GM21825 (cell line): ENCODE measurements around the gene BEND7.
"Not testable (repeated sequence)": the region's sequence is repeated elsewhere in the genome, so short reads cannot be mapped to it uniquely, and the experiment has no call there.

Source experiments
- ATAC-seq: cut with Tn5 transposase; IDR thresholded peaks from one replicate; pipeline ENCODE4 v1.9.1; 2021; ENCODE audit warnings: mild to moderate bottlenecking, moderate library complexity; ENCODE audit not compliant: unreplicated experiment

Gene BEND7

DNA sequence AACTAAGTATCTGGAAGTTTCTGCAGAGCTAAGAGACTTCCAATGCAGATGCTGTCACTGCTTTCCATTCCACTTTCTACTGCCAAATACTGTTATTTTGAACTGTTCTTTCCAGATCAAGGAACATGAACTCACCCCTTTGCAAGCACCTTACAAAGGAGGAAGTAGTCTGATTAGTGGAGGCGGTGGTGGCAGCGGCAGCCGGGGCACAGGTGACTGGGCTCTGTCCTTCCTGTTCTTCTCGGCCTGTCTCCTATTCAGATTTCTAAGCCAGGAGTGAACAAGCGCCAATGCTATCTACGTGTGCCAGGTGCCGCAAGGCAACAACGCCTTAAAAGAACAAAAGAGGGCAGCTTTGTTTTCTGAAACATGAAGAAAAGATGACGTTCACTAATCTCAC lies 44.9 kb downstream of the BEND7 start:
- ATAC-seq: no peak

DNA sequence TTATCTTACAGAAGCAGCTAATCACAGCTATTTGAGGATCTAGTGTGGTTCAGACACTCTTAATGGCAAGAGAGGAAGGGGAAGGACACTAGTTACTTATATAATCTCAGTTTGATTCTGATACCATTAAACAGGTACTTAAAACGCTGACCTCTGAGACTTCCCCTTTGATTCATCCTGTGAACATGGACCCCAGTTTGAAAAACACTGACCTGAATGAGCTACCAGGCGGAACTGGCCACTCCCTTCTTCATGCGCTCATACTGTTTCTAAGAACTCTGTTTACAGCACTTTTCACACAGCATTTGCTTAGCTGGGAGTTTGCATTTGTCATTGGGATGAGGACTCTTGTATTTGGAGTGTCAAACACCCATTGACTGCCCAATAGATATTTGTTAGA lies 45.7 kb downstream of the BEND7 start:
- no peak for ATAC-seq

DNA sequence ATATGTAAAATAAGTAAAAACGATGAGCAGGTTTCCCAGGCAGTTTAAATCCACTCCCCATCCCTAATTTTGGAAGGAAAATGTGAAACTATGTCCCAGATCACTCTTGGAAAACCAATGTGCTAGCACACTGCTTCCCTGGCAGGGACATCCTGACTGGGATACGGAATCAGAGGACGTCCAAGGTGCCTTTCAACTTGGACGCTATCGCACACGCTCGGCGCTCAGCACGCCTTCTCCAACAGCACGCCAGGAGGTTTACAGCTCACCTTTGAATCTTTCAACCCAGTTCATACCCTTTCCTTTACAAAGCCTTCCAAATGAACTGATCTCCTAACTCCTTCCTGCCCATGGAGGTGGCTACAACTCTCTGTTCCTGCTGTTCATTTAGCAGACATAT lies 47.1 kb downstream of the BEND7 start:
- no peak for ATAC-seq

DNA sequence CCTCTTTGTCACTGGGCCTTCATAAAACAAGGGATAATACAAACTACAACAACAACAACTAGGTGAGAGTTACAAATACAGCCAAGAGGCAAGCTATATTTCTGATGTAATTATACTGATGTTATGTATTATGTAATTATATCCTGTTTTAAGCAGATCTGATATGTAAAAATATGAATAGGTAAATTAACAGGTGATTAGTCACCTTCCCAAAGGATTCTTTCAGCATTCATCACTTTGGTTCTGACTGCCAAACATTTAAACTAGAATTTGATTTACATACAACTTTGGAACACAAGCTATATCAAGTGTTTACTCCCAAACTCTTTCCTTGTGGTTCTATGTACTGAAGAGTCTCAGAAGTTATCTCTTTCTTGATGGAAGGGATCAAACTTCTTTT lies 53.7 kb downstream of the BEND7 start:
- no peak for ATAC-seq

DNA sequence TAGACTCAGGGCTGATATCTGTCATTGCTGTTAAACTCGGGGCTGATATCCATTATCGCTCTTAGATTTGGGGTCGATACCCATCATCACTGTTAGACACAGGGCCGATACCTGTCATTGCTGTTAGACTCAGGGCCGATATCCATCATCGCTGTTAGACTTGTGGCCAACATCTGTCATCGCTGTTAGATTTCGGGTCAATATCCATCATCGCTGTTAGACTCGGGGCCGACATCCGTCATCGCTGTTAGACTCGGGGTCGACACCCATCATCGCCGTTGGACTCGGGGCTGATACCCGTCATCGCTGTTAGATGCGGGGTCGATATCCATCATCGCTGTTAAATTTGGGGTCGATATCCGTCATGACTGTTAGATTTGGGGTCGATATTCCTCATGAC lies 54.8 kb downstream of the BEND7 start:
- no peak for ATAC-seq

DNA sequence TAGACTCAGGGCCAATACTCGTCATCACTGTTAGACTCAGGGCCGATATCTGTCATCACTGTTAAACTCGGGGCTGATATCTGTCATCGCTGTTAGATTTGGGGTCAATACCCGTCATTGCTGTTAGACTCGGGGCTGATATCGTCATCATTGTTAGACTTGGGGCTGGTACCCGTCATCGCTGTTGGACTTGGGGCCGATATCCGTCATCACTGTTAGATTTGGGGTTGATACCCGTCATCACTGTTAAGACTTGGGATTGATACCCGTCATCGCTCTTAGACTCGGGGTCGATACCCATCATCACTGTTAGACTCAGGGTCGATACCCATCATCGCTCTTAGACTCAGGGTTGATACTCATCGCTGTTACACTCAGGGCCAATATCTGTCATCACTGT lies 56.5 kb downstream of the BEND7 start:
- ATAC-seq: no peak

DNA sequence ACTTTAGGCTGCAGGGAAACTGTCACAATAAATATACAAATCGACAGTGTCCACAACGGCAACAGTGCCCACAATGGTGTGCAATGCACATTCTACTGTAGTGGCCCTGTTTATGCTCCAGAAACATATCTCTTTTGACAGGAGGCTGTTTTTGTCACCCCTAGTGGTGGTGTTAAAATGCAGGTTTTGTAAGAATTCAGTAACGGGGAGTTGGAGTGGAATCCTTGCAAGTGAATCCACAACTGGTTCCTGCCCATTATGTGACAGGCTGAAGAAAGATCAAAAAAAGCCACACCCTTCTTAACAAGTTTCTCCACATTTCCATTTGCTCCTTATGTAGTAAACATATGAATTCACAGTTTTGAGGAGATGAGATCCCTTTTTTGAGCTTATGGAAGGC lies 58.5 kb downstream of the BEND7 start:
- ATAC-seq: no peak

DNA sequence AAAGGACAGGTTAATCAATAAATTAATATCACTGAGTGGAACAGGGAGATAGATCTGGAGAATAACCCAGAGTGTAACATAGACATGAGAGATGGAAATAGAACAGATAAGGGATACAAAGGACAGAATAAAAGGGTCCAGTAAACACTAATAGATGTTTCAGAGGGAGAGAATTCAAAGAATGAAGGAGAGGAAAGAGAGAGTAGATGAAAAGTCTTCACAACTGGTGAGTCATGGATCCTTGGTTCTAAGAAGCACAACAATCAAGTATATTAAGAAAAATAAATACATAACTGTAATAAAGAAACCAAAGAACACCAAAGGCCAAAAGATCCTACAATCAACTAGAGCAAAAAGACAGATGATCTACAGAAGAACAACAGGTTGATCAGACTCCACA lies 66.3 kb downstream of the BEND7 start:
- no peak for ATAC-seq

DNA sequence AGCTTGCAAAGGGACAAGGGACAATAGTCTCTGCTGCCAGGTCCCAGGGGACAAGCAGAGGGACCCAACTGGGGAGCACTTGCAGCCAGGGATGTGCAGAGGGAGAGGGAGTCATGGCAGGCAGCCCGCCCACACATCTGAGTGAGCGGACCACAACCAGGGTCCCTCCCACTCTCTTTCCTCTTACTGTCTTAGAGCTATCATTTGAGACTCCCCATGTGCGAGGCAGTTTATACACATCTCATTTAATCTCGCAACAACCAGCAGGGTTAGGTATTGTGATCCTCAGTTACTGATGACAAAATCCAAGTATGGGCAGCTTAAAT lies 70.2 kb downstream of the BEND7 start:
- no peak for ATAC-seq

DNA sequence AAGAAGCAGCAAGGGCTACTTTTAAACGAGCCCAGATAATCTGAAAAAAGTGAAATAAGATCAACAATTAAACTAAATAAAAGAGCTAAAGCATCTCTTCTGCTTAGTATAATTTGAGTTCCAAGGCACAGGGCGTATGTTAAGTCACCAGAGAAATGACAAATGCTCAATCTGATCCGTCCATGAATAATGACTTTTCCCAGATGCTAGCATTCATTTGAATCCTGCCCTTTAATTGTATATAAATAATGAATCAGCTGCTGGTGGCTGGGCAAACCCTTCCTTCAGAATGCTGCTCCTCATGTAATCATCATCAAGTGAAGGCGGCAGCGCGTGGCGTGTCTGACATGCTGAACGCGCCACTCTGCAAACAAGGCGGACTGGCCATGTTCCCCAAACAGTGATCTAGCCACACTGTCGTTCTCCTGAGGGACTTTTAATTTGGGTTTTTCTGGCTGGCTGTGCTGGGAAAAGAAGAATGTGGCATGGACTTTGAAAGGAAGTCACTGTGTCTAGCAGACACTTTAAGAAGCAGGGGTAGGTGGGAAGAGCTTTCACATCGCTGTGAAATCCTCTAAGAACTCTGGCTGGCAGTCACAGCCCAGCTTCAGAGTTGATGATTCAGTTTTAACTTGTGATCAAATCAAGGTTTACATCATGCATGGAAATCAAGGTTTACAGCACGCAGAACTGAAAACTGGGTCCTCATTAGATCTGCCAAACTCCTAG lies 70.7 kb downstream of the BEND7 start:
- no peak for ATAC-seq

DNA sequence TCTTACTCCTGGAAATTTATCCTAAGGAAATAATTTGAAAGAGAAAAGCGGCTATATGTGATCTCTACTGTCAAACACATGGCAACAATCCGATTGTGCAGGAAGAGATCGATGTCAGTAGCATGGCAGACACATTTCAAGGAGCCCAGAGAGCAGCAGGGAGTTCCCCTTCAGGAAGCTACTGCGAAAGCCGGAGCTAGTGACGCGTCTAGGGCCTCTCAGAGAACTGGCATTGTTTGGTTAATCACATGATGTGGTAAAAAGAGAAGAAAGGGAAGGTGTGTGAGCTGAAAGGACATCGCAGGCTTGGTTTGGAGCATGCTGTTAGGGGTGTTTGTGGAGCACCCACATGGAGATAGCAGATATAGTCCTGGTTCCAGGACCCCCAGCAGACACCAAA lies 74.9 kb downstream of the BEND7 start:
- ATAC-seq: no peak

DNA sequence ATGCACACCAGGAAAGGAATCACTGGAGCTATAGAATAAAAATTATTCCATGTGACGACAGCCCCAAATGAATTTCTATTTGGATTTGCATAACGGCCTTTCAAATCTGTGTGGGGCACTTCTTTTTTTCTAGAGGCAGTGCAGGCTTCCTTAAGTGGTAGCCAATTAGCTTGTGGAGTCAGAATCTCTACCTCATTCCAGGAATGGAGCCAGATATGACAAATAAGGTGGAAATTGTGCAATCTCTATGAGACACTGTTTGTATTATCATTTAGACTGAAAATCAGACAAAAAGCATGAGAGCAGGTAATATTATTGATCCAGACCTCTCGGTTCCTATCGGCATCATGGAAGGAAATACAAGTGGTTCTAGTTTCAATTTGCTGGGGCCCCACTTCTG lies 78.7 kb downstream of the BEND7 start:
- no peak for ATAC-seq

DNA sequence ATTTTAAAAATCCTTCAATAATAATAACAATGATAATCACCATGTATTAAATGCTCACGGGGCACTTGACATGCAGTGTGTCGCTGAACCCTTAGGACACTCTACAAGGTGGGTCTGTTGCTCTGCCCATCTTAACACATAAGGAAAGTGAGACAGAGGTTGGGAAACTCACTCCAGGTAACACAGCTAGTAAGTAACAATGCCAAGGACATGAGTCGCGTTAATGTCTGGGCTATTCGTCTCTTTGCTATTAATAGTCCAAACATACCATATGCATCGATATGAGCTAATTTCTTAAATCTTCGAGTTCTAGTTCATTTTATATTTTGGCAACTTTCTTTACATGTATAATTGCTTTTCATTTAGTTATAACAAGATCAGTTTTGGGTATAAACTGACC lies 79.5 kb downstream of the BEND7 start:
- ATAC-seq: no peak

DNA sequence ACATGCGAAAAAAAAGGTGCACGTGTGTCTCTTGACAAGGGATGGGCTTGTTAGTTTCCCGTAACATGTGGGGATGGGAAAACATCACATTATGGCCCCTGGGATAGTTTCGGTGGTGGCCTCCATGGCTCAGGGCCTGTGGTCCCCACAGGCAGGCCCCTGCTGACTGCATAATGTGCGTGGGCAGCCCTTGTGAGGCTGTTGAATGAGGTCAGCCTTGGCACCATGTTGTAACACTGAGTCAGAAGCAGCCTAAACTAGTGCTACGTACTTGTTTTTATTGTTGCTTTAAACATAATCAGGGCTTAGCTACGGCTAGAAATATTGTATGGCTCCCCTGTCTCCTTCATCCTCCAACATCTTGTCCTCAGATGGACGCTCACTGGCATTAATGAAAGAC lies 80.6 kb downstream of the BEND7 start:
- ATAC-seq: no peak

DNA sequence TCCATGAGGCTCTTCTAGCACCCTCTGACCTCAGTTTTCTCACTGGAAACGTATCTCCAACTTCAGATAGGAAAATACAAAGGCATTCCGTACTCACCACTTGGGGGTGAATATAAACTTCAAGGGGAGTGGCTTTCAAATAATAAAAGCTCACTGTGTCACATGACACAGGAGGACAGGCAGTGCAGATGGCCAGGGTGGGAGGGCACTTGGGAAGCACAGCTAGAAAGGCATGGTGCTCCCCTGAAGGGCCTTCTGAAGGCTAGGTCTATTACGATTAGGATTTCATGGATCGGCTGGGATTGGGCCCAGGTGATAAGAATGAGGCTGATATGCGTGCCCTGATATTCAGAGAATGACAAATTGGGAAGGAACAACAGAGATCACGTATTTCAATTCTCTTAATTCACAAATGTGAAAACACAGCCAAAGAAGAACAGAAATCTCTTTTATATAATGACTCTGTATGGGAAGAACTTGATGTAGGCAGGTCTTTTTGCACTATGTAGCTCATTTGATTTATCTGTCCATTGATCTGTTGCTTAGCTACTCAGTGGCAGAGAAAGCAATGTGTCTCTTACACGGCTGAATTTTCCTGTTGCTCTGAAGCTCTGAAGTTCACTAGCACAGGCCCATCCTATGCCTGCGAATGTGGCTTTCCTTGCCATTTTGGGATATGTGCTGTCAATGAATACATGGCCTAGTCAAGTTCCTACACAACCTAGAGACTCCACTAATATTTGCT lies 83.0 kb downstream of the BEND7 start:
- no peak for ATAC-seq

DNA sequence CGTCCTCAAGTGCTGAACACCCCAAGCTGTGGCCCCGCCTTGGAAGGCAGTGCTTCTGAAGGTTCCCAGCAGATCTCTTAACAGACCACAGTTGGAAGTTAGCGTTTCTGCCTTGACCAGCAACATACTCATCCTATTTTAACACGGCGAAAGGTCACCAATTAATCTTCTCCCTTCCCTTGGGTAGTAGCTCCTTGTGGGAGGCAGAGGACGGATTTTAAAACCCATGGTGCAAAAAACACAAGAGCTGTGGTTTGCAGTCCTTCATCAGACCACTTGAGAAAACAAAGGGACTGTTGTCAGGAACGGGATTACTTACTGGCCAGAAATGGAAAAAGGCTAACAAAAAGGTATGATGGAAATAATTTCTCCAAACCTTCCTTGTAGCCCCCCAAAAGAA lies 87.3 kb downstream of the BEND7 start:
- ATAC-seq: no peak

DNA sequence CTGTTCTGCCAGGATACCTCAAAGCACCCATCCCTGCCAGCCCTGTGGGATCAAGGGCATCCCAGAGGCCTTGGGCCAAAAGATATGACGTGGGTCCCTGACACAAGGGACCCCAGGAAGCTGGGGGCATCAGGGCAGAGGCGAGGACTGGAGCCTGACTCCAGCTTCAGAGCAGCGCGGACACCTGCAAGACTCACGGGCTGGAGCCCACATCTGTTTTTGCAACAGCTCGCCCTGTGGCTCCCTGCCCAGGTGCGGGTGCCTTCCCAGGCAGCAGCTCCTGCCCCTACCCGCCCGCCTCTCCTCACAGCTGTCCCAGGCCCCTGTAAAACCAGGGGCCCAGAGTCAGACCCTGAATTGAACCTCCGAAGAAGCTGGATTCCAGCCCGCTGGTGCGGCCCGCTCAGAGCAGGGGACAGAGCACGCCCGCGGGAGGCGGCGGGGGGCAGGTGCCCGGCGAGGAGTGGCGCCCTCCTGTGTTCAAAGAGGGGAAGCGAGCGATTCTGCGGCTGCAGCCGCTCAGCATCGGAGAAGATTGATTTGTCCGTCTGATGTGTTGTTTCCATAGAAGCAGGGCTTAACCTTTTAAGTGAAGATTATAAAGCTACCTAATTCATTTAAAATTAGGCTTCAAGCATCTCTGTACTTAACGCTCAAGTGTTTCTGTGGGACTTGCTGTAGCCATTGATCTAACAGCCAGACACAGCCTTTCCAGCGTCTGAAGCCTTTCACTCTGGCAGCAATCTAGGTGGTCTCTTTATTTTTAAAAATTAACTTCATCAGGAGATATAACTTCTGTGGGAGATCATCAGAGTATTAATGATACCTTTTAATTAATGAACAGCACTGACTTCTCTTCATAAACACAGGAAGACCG lies 88.4 kb downstream of the BEND7 start:
- peak; percentile 58 for ATAC-seq

DNA sequence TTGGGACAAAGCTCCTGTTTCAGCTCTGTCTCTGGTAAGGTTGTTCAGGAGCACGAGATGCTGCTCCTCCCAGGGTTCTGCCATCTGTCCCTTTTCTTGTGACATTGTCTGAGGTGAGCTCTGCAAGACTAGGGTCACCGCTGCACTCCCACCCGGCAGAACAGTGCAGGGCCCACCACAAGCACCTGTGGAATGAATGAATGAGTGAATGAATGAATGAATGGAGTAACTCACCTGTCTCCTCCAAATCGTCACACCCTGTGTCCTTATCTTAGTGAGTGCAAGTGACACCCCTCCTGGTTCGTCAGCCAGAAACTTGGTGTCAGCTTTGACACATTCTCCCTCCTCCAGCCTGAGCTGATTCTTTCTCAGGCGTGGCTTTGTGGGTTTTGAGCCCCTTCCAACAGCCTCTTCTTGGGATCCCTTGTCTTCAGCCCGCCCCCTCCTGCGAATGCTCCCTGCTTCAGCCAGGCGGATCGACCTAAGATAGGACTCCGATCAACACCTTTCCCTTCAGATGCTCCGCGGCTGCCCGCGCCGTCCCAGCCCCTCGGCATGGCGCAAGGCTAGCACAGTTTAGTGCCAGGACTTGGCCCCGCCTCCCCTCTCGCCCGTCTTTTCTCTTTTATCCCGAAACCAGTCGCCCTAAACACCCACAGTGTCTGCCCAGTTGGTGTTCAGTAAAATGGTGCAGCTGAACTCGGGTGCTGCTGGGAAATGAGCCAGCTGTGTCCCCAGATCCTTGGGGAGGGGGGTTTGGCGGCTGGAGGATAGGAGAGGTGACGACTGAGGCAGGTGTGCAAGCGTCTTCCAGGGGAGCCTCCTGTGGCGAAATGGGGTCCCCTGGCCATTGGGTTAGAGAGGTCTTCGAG lies 89.3 kb downstream of the BEND7 start:
- no peak for ATAC-seq

DNA sequence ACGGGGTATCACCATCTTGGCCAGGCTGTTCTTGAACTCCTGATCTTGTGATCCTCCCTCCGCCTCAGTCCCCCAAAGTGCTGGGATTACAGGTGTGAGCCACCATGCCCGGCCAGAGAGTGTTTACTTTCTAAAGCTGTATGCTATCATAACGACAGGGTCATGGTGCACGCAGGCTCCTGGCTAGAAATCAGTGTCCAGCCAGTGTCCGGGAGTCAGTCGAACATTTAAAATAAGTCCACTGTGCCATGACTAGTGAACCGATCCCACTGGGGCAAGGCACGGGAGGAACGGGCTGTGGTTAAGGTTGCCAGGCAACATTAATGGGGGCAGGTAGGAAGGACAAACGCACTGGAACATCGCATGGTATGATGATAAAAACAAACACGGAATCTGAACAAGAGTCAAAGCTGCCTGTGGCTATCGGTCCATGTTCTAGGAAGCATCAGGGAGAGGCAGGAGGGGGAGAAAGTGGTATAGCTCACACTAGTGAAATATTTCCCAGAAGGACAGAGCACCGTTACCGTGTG lies 91.7 kb downstream of the BEND7 start:
- no peak for ATAC-seq

DNA sequence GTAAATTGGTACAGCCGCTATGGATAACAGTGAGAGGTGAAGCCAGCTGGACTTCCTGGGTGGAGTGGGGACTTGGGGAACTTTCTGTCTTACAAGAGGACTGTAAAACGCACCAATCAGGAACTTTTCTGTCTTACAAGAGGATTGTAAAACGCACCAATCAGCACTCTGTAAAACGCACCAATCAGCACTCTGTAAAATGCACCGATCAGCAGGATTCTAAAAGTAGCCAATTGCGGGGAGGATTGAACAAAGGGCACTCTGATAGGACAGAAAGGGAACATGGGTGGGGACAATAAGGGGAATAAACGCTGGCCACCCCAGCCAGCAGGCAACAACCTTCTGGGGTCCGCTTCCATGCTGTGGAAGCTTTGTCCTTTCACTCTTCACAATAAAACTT lies 100.9 kb downstream of the BEND7 start:
- ATAC-seq: not testable (repeated sequence)

DNA sequence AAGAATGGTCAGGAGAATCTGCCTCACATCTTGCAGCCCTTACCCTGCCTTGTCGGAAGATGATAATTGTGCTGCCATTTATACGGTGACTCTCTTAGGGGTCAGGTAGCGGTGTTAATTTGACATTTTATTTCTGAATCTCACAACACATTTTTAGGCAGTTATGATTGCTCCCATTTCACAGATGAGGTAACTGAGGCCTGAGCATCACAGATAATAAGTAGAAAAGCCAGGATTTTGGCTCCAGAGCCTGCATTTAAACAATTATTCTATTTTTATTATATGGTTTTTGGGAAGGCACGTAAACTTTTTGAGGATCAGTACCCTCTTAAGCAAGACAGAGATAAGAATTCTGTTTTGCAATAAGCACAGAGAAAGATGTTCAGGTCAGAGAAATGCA lies 103.4 kb downstream of the BEND7 start:
- ATAC-seq: no peak
